NCI-H1694 (cell line): Measurements from ENCODE around the gene EXOC3L1.

Source experiments
- DNase-seq: peaks from one replicate; lab custom pipeline; 2025; lab: John Stamatoyannopoulos, UW

EXOC3L1 gene

DNA sequence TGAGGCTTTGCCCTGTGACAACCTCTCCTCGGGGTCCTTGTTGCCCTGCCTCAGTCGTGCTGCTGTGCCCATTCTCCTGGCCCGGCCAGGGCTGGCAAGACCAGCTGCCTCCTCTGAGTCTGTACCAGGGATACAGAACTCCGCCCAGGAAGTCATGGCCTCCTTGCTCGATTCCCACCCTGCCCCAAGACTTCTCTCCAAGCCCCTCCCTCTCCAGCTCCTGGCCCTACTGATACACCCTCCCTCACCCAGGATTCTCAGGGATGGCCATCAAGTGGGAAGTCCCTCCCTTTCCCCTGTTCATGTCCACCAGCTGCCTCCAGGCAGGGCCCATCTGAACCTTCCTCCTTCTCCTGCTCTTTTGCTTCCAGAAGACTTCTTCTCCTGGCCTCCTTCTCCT is 25.8 kb upstream of the EXOC3L1 start:
- DNase-seq, result no peak

DNA sequence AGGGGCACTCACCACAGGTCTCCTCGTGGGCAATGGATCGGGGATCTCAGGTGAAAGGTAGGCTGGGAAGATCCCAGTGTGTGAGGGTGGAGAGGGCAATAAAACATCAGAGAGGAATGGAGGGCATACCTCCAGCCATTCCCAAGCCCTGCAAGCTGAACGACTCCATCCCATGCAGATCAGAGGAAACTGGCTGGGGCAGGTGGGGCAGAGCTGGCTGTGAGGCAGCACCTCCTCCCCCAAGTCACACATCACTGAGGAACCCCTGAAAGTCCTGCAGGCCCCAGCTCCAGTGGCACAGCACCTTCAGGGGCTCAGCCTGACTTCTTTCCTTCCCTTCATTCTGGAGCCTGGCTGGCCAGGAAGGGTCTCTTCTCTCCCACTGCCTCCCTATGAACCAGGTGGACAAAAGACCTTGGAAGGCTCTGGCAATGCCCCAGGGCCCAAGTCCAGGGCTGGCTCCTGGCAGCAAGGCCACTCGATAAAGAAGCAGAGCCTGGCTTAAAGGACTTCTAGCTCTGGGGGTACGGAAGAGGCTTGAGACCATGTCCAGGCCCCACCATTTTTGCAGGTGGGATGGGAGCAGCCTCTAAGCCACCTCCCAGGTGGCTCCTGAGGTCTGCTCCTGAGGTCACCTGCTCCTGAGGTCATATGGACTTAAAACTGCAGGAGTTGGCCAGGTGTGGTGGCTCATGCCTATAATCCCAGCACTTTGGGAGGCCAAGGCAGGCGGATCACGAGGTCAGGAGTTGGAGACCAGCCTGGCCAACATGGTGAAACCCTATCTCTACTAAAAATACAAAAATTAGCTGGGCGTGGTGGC is 23.5 kb upstream of the EXOC3L1 start:
- no peak for DNase-seq

DNA sequence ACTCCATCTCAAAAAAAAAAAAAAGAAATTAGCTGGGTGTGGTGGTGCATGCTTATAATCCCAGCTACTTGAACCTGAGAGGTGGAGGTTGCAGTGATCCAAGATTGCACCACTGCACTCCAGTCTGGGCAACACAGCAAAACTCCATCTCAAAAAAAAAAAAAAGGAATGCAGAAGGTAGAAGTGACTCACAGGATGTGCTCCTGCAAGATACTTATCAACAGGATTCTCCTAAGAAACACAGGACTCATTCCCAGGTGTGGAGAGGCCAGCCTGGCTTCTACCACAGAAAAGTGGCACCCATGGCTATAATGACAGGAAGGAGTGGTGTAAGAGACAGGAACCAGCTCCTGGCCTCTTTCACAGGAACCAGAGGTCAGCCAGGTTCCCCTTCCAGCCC is 22.8 kb upstream of the EXOC3L1 start:
- DNase-seq, result no peak

DNA sequence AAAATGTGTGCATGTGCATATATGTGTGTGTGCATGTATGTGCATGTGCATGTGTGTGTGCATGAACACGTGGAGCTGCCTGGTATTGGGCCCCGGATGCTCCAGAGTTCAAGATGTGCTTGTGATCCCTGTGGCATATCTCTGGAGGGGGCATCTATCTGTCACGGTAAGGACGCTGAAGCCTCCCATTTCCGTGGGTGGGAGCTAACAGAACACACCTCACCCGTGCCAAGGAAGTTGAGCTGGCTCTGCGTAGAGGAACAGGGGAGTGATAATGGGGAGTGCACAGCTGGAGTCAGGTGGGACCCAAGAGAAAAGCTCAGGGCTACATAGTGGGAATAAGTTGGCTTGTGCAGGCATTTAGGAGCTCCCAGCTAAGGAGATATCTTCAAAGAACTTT is 21.7 kb upstream of the EXOC3L1 start:
- DNase-seq, result no peak

DNA sequence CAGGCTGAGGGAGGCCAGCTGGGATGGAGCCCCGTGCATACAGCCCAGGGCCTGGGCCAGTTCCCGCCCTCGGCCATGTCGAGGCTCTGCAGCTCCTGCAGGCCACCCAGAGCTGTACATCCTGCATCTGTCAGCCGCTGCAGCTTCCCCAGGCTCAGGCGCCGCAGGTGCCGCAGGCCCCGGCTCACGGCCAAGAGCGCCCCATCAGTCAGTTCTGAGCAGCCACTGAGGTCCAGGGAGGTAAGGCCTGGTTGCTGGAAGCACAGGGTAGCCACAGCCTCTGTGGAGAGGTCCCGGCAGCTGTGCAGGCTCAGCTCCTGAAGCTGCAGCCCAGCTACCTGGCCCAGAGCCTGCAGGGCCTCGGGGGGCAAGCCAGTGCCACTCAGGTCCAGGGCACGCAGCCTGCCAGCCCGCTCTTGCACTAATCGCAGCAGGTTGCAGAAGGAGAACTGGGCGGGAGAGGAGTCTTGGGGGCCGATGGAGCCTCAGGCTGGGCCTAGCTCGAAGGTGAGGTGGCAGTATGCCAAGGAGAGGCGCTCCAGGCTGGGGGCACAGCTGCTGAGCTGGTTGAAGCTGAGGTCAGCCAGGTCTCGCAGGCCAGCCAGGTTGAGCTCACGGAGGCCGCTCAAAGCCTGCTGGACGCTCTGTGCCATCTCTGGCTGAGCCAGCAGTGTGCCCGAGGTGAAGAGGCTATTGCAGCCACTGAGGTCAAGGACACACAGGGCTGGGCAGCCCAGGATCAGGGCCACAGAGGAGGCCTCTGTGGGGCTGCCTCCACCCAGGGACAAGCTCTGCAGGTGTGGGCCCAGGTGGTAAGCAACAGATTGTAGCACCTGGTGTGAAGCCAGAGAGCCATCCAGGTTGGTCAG is 20.4 kb upstream of the EXOC3L1 start:
- DNase-seq, result no peak

DNA sequence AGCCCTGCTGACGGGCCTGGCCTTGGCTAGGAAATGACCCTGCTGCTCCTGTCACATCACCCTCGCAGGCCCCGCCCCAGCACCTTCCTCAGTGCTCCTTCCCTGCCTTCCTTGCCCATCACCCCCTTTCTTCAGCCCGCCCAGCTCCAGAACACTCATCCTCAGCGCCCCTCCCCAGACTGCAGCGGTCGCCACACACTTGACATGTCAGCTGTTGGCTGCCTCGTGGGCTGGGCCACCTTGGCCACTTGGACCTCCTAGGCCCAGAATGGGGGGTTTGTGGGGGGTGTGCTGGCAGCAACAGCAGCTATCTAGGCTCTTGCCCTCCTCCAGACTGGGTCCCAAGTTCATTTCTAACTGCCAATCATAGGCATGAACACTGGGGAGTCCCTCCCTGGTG is 19.6 kb upstream of the EXOC3L1 start:
- no peak for DNase-seq

DNA sequence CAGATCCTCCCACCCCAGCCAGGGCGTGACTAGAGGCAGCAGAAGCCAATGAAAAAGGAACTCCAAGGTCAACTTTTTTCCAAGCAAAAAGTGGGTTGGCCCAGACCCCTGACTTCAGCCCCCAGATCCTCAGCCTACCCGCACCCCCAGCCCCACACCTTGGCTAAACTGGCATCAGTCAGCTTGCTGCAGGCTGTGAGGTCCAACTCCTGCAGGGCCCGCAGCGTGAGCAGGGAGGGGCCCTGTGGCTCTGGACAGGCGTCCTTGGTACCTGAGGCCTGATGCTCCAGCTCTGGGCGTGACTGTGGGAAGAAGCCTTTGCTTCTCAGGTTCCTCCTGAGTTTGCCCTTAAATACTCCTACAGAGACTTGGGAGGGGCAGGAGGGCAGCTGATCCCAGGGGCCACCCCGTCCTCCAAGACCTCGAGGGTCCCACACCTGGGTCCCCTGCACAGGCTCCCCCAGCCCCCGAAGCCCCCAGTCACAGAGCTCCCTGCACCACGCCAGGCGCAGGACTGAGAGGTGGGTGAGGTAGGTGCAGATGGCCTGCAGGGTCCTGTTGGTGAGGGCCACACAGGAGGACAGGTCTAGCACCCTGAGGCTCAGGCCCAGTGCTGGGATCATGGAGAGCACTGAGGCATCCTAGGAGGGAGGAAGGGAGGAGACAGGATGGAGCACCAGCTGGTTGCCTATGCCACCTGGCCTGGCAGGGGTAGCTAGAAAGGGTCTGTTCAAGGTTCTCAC is 18.4 kb upstream of the EXOC3L1 start:
- no peak for DNase-seq

DNA sequence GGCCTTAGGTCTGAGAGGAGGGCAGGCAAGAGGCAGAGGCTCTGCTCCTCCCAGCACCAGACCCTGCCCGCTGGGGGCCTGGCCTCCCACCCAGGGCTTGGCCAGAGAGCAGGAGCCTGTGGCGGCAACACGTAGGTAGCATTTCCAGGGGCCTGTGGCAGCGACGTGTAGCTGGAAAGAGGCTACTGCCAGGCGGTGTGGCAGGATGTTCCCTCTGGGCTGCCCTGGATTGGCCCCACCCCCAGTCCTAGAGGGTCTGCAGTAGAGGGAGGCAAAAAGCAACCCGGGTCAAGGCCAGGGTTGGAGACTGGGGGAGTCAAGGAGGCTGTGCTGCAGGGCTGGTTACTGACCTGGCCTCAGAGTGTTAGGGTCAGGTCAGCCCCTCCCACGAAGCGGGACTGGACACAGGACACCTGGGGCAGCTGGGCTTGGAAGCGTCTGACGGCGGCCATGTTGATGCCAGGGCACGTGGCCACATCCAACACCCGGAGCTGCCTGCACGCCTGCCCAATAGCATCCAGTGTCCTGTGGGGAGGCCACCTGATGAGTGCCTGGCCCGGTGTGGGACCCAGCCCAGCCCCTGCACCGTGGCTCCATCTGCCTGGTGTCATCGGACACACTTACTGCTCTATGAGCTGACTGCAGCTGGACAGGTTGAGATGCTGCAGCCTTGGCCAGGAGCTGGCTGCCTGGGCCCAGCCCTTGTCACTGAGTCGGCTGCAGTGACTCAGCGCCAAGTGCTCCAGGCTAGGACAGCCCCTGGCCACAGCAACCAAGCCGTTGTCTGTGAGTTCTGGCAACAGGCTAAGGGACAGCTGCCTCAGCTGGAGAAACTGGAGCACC is 17.5 kb upstream of the EXOC3L1 start:
- DNase-seq, result no peak

DNA sequence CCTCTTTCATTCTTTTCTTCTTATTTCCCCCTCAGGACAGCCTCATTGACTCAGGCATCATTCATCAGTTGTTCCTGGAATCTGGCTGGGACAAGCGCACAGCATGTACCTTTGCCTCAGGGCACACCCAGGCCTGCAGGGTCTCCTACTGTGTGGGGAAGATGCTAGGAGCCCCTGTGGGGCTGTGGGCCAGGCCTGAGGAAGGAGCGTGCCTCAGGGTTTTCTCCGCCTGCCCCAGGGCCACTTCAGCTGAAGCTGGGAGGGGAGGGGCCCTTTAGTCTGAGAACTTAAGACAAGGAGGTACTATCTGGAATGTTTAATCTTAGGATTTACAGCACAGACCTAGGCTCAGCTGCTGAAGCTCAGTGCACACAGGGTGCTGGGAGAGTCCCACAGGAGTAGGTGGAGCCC is 16.9 kb upstream of the EXOC3L1 start:
- DNase-seq, result no peak

DNA sequence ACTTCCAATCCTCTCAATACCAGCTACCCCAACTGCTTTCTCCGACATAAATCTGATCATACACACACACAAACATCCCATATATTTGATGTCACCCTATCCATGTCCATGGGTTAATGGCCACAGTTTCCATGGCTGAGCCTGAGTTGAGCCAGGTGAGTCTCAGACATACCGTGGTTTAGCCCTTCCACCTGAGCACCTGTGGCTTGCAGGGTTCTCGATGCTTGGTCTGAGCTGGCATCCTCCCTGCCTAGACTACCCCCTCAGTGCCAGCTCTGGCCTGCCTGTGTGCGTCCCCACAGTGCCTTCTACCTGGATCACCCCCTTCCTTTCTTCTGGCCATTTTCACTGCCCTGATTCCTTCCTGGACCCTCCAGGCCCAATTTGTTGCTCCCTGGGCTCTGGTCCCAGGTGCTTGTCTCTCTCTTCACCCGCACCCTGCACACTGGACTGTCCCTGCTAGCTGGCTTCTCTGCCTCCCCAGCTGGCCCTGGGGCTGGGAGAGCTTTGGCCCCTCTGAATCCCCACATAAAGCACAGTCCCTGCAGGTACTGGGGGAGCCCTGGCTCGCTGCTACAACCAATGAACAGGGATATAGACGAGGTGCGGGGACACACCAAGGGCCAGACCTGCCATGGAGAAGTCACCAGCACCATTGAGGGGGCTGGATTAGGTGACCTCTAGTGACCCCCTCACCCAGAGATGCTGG is 16.3 kb upstream of the EXOC3L1 start:
- no peak for DNase-seq

DNA sequence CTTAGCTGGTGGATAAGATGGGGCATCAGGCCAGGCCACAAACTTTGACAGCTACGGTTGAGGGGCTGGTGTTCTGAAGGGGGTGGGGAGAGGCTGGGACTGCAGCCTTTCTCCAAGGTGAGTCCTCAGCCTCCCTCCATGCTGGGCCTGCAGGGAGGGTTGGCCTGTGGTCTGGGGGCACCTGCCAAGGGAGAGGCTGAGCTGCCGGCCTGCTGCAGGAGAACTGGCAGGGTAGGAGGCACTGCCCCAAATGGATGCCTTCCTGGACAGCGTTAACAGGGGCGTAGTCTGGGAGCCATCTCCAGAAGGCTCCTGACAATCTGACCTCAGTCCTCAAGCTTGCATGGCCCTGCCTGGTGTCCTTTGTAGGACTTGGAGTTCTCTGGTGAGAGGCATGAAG is 14.1 kb upstream of the EXOC3L1 start:
- DNase-seq, result no peak

DNA sequence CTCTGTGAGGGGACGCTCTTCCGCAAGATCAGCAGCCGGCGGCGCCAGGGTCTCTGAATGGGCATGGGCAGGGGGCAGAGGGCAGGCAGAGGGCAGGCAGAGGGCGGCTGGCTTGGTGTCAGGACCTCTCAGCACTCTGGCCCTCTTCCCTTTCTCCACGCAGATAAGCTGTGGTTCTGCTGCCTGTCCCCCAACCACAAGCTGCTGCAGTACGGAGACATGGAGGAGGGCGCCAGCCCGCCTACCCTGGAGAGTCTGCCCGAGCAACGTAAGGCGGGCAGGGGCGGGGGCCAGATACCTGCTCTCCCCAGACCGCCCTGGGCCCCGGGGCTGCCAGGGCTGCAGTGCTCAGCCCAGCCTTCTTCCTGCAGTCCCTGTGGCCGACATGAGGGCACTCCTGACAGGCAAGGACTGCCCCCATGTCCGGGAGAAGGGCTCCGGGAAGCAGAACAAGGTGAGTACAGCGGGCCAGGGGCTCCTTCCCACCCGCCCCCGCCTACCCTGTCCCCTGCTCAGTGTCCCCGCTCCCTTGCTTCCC is 13.1 kb upstream of the EXOC3L1 start:
- no peak for DNase-seq

DNA sequence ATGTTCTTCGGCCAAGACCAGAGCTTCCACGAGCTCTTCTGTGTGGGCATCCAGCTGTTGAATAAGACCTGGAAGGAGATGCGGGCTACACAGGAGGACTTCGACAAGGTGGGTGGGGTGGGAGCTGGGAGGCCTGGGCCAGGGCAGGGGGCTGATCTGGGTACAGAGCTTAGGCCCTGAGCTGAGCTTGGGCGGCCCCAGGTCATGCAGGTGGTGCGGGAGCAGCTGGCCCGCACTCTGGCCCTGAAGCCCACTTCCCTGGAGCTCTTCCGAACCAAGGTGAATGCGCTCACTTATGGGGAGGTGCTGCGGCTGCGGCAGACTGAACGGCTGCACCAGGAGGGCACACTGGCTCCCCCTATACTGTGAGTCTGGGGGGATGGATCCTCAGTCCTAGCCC is 12.5 kb upstream of the EXOC3L1 start:
- DNase-seq, result no peak

DNA sequence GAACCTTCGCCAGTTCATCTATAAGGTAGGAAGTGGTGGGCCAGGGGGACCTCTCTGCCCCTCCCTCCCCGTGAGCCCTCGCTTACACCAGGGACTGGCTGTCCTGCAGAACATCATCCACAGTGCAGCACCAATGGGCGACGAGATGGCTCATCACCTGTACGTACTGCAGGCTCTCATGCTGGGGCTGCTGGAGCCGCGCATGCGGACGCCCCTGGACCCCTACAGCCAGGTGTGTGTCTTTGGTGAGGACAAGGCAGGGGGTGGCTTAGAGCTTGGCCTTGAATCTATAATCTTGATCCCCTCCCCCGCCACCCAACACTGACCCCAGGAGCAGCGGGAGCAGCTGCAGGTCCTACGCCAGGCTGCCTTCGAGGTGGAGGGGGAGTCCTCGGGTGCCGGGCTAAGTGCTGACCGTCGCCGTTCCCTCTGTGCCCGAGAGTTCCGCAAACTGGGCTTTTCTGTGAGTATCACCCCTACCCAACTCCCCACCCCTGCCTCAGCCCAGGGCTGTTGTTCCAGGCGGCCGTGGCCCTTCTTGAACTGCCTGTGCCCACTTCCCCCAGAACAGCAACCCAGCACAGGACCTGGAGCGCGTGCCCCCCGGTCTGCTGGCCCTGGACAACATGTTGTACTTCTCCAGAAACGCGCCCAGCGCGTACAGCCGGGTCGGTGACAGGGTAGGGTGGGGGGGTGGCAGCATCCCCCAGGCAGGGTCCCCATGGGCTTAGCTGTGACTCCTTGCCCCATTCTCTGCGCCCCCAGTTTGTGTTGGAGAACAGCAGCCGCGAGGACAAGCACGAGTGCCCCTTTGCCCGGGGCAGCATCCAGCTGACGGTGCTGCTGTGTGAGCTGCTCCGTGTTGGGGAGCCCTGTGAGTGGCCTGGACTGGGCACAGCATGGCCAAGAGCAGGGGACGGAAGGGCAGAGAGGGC is 11.7 kb upstream of the EXOC3L1 start:
- DNase-seq, result no peak

DNA sequence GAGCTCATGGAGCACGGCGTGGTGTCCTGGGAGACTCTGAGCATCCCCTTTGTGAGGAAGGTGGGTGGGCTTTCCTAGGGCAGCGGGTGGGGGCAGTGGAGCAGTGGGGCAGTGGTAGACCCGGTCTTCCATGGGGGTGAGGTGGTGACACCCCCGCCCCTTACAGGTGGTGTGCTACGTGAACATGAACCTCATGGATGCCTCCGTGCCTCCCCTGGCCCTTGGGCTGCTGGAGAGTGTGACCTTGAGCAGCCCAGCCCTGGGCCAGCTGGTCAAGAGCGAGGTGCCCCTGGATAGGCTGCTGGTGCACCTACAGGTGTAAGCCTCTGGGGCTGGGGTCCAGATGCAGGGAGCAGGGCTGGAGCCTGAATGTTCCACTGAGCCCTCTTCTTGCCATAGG is 10.6 kb upstream of the EXOC3L1 start:
- DNase-seq, result no peak

DNA sequence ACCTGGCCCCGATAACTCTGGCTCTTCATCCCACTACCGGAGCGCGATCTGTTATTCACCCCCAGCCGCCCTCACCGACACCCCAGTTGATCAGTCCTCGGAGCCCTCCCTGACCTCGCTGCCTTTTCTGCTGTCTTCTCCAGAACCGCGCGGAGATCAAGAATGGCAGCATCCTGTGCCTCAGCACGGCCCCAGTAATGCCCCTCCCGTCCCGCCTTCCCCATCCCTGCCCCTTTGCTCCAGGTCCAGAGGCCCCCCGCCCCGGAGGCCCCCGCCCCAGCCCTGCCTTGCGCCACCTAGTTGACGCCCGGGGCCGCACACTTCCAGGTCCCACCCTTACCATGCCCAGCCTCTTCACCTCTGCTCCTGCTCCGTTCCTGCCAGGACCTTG is 9.9 kb upstream of the EXOC3L1 start:
- DNase-seq, result no peak

DNA sequence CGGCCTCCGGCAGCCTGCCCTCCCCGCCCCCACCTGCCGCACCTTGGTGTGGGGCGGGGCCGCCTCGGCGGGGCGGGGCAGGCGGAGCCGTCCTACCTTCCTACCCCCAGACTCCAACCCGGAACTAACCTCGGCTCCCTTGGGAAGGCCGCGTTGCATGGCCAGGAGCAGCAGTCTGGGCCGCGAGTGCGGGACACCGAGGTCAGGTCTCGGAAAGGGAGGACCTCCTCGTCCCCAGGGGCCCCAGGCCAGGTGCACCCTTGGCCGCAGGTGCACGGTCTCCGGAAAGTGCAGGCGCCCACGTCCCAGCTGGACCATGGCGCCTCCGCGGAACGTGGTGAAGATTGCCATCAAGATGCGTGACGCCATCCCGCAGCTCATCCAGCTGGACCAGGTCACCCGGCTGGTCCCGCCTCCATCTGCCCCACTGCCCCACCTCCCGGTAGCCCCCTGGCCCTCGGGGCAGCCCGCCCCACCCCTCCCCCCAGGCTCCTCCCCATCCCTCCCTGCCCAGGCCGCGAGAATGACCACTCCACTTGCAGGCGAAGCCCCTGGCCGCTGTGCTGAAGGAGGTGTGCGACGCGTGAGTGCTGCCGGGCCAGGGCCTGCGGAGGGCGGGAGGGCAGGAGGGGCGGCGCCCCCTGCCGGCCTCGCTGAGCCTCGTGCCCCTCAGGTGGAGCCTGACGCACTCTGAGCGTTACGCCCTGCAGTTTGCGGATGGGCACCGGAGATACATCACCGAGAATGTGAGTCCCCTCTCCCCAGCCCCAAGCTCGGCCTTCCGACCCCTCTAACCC is 9.3 kb upstream of the EXOC3L1 start, which contains the start of gene ELMO3:
Gene ELMO3 (plus strand): TSS at position 121 of the 797 bp plus-strand sequence. CDS start 196 bp downstream, at position 317.
- DNase-seq, result no peak

DNA sequence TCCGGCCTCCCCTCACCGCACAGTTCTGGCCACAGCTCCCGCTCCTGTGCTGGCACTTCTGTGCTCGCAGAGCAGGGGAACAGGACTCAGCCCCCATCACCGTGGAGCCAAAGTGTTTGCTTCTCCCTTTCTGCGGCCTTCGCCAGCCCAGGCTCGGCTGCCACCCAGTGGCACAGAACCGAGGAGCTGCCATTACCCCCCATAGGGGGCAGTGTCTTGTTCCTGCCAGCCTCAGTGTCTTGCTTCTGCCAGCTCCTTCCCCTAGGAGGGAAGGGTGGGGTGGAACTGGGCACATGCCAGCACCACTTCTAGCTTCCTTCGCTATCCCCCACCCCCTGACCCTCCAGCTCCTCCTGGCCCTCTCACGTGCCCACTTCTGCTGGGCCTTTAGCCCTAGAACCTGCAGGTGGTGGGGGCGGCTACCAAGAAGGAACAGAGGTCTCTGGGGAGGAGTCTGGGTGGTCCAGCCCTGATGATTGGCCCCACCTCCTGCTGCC is 8.3 kb upstream of the EXOC3L1 start:
- peak; percentile 34 for DNase-seq
